GM19035 (cell line): ENCODE measurements around the gene FAM83F.
"Not testable (repeated sequence)": the region's sequence is repeated elsewhere in the genome, so short reads cannot be mapped to it uniquely, and the experiment has no call there.

Experiments
- ATAC-seq: cut with Tn5 transposase; IDR thresholded peaks from one replicate; pipeline ENCODE4 v1.9.1; 2021; ENCODE audit not compliant: unreplicated experiment

Gene FAM83F

DNA sequence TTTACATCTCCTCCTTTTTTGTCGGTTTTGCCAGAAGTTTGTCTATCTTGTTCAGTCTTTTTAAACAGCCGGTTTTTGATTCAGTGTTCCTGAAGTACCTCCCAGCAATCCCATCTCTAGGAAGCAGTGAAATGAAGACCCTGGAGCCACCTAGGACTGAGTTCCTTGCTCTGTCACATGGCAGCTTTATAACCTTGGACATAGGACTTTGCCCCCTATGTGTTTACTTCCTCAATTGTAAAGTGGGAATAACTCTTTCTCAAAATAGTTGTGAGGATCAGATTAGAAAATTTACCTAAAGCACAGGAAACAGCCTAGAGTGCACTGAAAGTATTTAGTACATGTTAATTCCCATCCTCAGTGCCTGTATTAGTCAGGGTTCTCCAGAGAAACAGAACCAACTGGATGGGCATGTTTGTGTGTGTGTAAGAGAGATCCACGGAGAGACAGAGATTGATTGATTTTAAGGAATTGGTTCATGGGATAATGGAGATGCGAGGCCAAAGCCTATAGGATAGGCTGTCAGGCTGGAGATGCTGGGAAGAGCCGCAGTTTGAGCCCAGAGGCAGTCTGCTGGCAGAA is 20.0 kb downstream of the FAM83F start:
- ATAC-seq = no peak

DNA sequence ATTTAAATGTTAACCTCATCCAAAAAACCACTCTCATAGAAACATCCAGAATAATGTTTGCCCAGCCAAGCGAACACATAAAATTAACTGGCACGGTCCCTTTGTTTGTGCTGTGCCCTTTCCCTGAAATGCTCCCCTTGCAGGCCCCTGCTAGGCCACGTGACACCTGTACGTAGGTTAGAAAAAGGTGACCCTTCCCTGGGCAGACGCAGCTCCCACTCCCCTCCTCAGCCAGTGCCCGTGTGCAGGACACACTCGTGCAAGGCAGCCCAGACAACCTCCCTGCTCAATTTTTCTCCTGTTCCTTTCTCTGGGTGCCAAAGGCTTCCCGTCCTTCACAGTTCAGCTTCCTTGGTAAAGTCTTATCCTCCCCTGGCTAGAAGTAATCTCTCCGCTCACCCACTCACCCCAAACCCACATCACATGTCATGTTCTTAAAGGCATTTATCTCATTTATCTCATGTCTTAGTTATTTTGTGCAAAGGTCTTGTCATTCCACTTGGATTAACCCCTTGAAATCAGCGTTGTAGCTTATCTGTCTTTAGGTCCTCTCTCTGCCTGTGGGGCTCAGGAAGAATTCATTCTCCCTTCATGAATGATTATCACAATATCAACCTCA is 20.7 kb downstream of the FAM83F start:
- ATAC-seq = no peak

DNA sequence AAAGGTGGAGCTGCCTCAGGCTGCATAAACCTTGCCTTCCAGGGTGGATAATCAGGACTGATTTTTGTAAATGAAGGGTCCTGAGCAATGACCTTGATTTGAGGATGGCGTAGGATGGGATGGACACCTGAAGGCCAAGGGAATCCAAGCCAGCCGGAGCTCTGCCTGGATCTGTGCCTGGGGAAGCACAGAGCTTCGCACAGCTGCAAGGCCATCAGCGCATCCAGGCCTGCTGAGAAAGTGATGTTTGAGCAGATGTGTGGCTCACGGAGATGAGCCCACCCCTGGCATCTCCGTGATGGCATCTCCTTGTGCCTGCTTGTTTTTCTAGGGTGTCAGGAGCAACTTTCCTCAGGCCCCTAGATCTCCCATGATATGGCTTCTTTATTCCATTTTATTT is 23.3 kb downstream of the FAM83F start:
- no peak for ATAC-seq

- no peak for ATAC-seq
These were observed 24.3 kb downstream of the FAM83F start for GRCh38 chr22:40019100-40019499.

DNA sequence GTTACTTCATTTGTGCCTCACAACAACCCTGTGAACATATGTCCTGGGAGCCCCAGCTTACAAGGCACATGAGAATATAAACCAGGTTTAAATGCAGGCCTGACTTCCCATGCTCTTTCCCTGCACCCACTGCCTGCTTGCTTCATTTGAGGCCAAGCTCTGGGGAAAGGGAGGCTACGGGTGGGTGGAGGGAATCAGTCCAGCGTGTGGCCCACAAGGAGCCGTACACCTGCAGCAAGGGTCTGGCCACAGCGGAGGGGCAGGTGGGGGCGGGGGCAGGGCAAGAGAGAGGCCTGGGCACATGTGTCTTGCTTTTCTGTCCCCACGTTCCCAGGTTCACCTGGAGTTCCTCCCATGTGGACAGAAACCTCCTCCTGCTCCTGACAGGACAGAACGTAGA is 26.2 kb downstream of the FAM83F start:
- ATAC-seq = no peak

GRCh38 chr22:40021401-40022000 is 26.7 kb downstream of the FAM83F start:
- no peak for ATAC-seq

GRCh38 chr22:40022536-40023240 is 27.9 kb downstream of the FAM83F start:
- ATAC-seq = no peak

DNA sequence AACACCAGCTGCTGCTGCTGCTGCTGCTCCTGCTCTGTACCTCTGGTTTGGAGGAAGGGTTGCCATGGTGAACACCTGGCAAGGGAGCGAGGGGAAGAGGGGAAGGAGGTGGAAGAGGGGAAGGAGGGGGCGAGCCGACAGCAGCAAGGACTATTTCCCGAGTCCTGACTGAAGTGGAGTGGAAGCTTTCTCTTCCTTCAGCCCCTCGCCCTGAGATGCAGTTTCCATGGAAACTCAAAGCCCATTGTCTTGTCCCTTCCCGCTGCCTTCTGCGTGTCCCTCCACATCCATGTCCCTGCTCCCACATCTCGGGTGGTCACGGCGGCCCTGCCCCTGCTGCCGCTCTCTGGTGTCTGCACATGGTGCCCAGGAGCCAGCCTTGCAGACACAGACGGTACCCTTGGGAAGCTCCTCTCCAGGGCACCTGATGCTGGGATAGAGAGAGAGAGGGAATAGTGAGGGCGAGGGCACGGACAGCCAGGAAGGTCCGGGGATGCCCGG is 28.6 kb downstream of the FAM83F start:
- no peak for ATAC-seq

DNA sequence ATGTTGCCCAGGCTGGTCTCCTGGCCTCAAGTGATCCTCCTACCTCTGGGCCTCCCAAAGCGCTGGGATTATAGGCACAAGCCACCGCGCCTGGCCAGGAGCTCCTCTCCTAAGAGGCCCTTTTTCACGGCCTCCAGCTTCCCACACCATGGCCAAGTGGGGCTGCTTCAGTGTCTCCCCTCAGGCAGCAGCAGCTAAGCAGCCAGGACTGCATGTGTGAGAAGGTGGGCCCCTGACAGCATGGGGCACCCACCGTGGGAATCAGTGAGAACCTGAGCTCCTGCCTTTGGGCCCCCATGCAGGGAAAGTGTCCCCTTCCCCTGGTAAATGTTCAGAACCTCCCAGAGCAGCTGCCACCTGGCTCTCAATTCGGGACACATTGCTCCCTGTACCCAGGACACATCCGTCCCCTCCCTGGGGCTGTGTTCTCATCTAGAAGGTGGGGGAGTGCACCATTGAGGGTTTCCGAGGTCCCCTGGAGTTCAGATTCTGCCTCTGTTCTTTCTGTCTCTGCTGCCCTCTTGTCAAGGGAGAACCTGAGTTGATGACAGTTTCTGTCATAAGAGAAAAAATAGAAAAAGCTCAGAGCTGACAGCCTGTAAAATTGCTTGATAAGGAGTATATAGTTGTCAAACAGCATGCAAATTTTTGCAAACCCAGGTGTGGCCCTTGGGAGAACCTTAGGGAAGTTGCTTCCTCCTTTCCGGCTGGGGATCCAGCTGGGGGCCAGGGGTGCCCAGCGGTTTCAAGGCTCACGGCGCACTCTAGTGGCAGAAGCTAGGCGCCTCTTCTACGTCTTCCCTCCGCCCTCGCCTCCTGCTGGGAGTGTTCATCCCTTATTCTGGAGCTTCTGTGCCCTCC is 29.7 kb downstream of the FAM83F start:
- no peak for ATAC-seq

- not testable (repeated sequence) for ATAC-seq
These were observed 30.3 kb downstream of the FAM83F start for GRCh38 chr22:40025062-40025379.

DNA sequence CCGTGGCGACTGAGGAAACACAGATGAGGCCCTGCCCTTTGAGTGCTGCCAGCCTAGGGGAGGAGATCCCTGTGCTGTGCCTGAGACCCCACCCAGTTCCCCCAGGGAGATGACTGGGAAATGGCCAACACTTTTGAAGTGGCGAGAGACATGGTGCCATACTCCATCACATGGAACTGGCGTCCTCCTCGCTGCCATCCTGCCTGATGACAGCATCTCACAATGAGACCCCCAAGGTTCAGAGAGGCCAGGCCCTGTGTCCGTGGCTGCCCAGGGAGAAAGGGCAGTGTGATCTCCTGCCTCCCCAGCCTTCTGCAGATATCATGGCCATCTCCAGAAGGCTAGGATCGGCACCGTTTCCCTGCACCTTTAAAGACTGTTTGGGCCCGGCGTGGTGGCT is 31.1 kb downstream of the FAM83F start:
- no peak for ATAC-seq

- no peak for ATAC-seq
These were observed 31.9 kb downstream of the FAM83F start for GRCh38 chr22:40026641-40027040.

- ATAC-seq = no peak
These were observed 32.7 kb downstream of the FAM83F start for GRCh38 chr22:40027191-40028097.

- no peak for ATAC-seq
These were observed 33.3 kb downstream of the FAM83F start for GRCh38 chr22:40028098-40028425.

- no peak for ATAC-seq
These were observed 34.6 kb downstream of the FAM83F start for GRCh38 chr22:40029189-40029890.

GRCh38 chr22:40030026-40030757 is 35.4 kb downstream of the FAM83F start:
- ATAC-seq = no peak

GRCh38 chr22:40030758-40031095 is 36.0 kb downstream of the FAM83F start:
- no peak for ATAC-seq

DNA sequence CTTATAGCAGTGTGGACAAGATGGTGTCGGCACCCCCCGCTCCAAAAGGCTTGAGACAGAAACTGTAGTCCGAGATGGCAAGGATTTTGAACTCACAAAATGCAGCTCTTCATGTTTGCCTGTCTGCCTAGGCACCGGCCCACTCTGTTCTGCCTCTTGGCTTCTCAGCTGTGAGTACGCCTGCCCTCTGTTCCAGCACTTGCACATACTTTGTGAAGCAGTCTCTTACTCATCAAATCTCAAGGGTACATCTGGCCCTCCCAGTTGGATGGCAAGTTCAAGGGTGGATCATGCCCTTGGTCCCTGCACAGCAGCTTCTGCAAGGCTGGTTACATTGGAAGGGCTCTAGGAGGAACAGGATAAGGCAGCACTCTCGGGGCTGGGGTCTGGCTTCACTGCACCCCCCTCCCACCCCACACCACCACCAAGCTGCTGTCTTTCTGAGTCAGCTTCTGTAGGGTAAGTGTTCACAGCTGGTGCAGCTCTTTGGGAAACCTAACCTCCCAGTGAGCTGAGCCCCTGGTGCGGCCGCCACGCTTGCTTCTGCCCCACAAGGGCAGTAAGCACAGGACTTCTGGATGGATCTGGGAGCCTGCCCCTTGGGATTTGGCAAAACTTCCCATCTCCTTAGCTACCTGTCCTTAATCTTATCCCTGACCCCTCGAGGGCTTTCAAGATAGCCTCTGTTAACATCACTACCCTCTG is 37.2 kb downstream of the FAM83F start:
- no peak for ATAC-seq
